ENCODE measurements around the gene ASB10.

The ASB10 gene

GRCh38 chr7:151189038-151189437 lies 2.0 kb upstream of the ASB10 start:
- DNase-seq (ENCODE audit: low read depth) = no peak
- H3K4me3 ChIP-seq (ENCODE audit: low read depth, low read length) = no peak overlapping the region
- TF ChIP-seq CTCF (IDR thresholded peaks at IDR 0.05; ENCODE audit: low read depth, low read length, missing control alignments) = no peak

GRCh38 chr7:151188252-151188542 lies 1.1 kb upstream of the ASB10 start:
- DNase-seq (ENCODE audit: low read depth) = no peak
- no peak overlapping the region for H3K4me3 ChIP-seq (ENCODE audit: low read depth, low read length)
- no peak for TF ChIP-seq CTCF (IDR thresholded peaks at IDR 0.05; ENCODE audit: low read depth, low read length, missing control alignments)

- no peak overlapping the region for H3K4me3 ChIP-seq (ENCODE audit: low read depth, low read length)
- DNase-seq (ENCODE audit: low read depth) = no peak
- no peak for TF ChIP-seq CTCF (IDR thresholded peaks at IDR 0.05; ENCODE audit: low read depth, low read length, missing control alignments)
Measured at GRCh38 chr7:151187409-151188251, 580 bp upstream of the ASB10 start.

GRCh38 chr7:151185762-151186639 lies 1.0 kb downstream of the ASB10 start:
- no peak overlapping the region for H3K4me3 ChIP-seq (ENCODE audit: low read depth, low read length)
- TF ChIP-seq CTCF (IDR thresholded peaks at IDR 0.05; ENCODE audit: low read depth, low read length, missing control alignments) = no peak
- DNase-seq (ENCODE audit: low read depth) = no peak

- no peak for TF ChIP-seq CTCF (IDR thresholded peaks at IDR 0.05; ENCODE audit: low read depth, low read length, missing control alignments)
- DNase-seq (ENCODE audit: low read depth) = no peak
- H3K4me3 ChIP-seq (ENCODE audit: low read depth, low read length) = no peak overlapping the region
Measured at GRCh38 chr7:151181011-151181431, 6.0 kb downstream of the ASB10 start.

GRCh38 chr7:151179946-151180345 lies 7.1 kb downstream of the ASB10 start:
- no peak overlapping the region for H3K4me3 ChIP-seq (ENCODE audit: low read depth, low read length)
- TF ChIP-seq CTCF (IDR thresholded peaks at IDR 0.05; ENCODE audit: low read depth, low read length, missing control alignments) = no peak
- DNase-seq (ENCODE audit: low read depth) = no peak
